Gastrocnemius medialis (tissue), 4 donors: Measurements from ENCODE around the gene ASPM. TPM values are rescaled to one million over a fixed set of nuclear protein-coding genes. Genes with fewer than 3 reads are reported as not detected.

Experiments
- ATAC-seq, 2 donors: fragments of 150-250 bp; one replicate each; pipeline ENCODE4 v1.9.1; 2016
- DNase-seq, 2 donors: peaks; one replicate each; pipeline ENCODE4 v3.0.0-alpha.2; 2019
- H3K27ac ChIP-seq, 4 donors: fragments of 200-600 bp; sonication (generic); 1 replicate in 1 of 4; 2 replicates in 3 of 4; pipeline ENCODE4 v1.5.1; 2016 to 2018; ENCODE audit warnings: mild to moderate bottlenecking in 2 of 4, moderate library complexity in 1 of 4
- H3K27me3 ChIP-seq, 3 donors: fragments of 200-600 bp; sonication (generic) in 2 of 3; 1 replicate in 1 of 3; 2 replicates in 2 of 3; pipeline versions ENCODE4 v1.5.1 to v1.6.0; 2016 to 2019; ENCODE audit warnings: mild to moderate bottlenecking in 1 of 3, moderate library complexity in 1 of 3
- H3K36me3 ChIP-seq, 2 donors: fragments of 200-600 bp; sonication (generic) in 1 of 2; one replicate each; pipeline ENCODE4 v1.5.1; 2017 to 2018
- H3K4me1 ChIP-seq, 2 donors: fragments of 200-600 bp; sonication (generic) in 1 of 2; one replicate each; pipeline ENCODE4 v1.5.1; 2016 to 2017; ENCODE audit warnings: mild to moderate bottlenecking in 2 of 2
- H3K4me3 ChIP-seq, 4 donors: fragments of 200-600 bp; sonication (generic) in 3 of 4; 1 replicate in 1 of 4; 2 replicates in 3 of 4; pipeline ENCODE4 v1.5.1; 2016 to 2019; ENCODE audit warnings: mild to moderate bottlenecking in 2 of 4
- H3K9me3 ChIP-seq, 3 donors: fragments of 200-600 bp; sonication (generic) in 2 of 3; 1 replicate in 1 of 3; 2 replicates in 2 of 3; pipeline ENCODE4 v1.5.1; 2016 to 2019
- POLR2A ChIP-seq, 2 donors: fragments of 450-650 bp; IDR thresholded peaks; one replicate each; pipeline ENCODE4 v1.6.1; 2017; ENCODE audit warnings: antibody characterized with exemption in 2 of 2, mild to moderate bottlenecking in 2 of 2, moderate library complexity in 2 of 2
- in situ Hi-C, 4 donors: fragments of 200-750 bp; cut with MboI; loops; one replicate each; pipeline versions ENCODE4 v1.15.0 to v1.8.0; 2017; ENCODE audit warnings: low sequenced_read_pairs in 4 of 4
- intact Hi-C: fragments of 100-400 bp; cut with DNase I; formaldehyde crosslinking; loops from one replicate; pipeline ENCODE4 v1.15.1; 2023; ENCODE audit warnings: low total_unique reads
- total RNA-seq, 4 donors: library from RNA; depleted of rRNA; stranded (reverse); fragments of >200 nt; gene quantifications; one replicate each; pipeline versions ENCODE4 v1.1.0 to v1.2.3, GENCODE V29; 2016
- TF ChIP-seq, protein P1 (sequence below), 5 experiments: fragments of 450-650 bp in 3 of 5; fragments of 200-600 bp in 2 of 5; sonication (generic) in 2 of 5; IDR thresholded peaks in 4 of 5; conservative IDR thresholded peaks in 1 of 5; 1 replicate in 4 of 5; 2 replicates in 1 of 5; pipeline ENCODE4 v1.5.1; 2016 to 2019; ENCODE audit warnings: antibody characterized with exemption in 5 of 5, mild to moderate bottlenecking in 3 of 5, moderate library complexity in 3 of 5

The ASPM gene
- total RNA-seq, 4 donors from 2014 or later, result 0.05 to 0.52 (median 0.26) TPM

DNA sequence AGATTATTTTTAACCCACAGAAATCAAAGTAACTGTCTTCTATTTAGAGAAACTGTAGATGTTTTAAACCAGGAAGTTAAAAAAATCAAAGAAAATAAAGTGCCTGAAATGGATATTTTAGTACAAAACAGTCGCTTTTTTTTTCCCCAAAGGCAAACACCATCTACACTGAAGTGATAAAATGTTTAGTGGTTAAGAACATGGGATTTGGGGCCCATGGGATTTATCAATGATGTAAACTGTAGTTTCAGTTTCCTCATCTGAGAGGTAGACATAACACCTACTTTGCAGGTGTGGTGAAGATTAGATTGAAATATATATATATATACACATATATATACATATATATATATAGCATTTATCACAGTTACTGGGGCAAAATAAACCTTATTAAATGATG, 22.1 kb downstream of the ASPM start:
- ATAC-seq, result no peak
- no peak for DNase-seq
- intact Hi-C loops, result no loop called here
- no peaks in the 10 kb centered on the region for H3K4me1 ChIP-seq
- H3K27ac ChIP-seq, result no peak overlapping the region
- H3K9me3 ChIP-seq, result no peaks in the 10 kb centered on the region
- in situ Hi-C loops, result no loop called here
- TF ChIP-seq, protein P1, sequence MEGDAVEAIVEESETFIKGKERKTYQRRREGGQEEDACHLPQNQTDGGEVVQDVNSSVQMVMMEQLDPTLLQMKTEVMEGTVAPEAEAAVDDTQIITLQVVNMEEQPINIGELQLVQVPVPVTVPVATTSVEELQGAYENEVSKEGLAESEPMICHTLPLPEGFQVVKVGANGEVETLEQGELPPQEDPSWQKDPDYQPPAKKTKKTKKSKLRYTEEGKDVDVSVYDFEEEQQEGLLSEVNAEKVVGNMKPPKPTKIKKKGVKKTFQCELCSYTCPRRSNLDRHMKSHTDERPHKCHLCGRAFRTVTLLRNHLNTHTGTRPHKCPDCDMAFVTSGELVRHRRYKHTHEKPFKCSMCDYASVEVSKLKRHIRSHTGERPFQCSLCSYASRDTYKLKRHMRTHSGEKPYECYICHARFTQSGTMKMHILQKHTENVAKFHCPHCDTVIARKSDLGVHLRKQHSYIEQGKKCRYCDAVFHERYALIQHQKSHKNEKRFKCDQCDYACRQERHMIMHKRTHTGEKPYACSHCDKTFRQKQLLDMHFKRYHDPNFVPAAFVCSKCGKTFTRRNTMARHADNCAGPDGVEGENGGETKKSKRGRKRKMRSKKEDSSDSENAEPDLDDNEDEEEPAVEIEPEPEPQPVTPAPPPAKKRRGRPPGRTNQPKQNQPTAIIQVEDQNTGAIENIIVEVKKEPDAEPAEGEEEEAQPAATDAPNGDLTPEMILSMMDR (IDR thresholded peaks at IDR 0.05 in 4 of 5, conservative IDR thresholded peaks at IDR 0.05 in 1 of 5), result no peak
- TF ChIP-seq POLR2A (IDR thresholded peaks at IDR 0.05), result no peak
- no peaks in the 10 kb centered on the region for H3K27me3 ChIP-seq
- H3K4me3 ChIP-seq, result no peak overlapping the region
- peaks cover 0 to 2% of the 10 kb centered on the region in 2 donors for H3K36me3 ChIP-seq

DNA sequence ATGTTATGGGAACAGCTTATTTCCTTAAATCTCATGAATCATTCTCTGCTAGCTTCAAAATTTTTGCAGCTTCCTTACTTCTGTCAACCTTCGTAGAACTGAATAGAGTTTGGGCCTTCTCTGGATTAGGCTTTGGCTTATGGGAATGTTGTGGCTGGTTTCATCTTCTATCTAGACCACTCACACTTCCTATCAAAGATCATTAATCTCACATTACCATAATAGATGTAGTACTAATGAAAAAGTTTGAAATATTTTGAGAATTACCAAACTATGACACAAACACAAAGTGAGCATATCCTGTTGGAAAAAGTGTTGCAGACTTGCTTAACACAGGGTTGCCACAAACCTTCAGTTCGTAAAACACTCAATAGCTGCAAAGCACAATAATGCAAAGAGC, 30.3 kb downstream of the ASPM start:
- Histone ChIP-seq H3K9me3 (no peaks in the 10 kb centered on the region), H3K4me3 (no peak overlapping the region), H3K27me3 (no peaks in the 10 kb centered on the region), H3K27ac (no peak overlapping the region), H3K4me1 (no peaks in the 10 kb centered on the region), H3K36me3 (no peaks in the 10 kb centered on the region)
- in situ Hi-C loops, result no loop called here
- no peak for DNase-seq
- intact Hi-C loops, result no loop called here
- TF ChIP-seq, protein P1 (IDR thresholded peaks at IDR 0.05 in 4 of 5, conservative IDR thresholded peaks at IDR 0.05 in 1 of 5), result no peak
- no peak for TF ChIP-seq POLR2A (IDR thresholded peaks at IDR 0.05)
- ATAC-seq, result no peak

DNA sequence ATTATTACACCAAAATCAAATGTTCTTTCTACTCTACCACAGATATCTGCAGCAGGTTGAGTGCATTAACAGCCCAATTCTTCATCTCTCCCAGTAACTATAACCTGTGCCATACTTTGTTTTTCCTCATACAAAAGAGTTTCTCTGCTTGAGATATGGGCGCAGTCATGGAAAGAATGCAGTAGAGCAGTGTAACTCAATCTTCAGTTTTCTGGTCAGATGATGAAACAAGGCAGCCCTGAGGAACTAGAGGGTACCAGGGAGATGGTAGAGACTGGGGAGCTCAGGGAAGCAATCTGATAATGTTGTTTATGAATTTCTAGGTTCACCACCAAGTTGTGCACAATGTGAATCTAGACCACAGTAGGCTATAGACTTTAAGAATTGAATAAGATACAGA, 39.6 kb downstream of the ASPM start:
- ATAC-seq (no peak), DNase-seq (no peak)
- H3K4me1 ChIP-seq, result no peaks in the 10 kb centered on the region
- H3K9me3 ChIP-seq, result no peaks in the 10 kb centered on the region
- no peak overlapping the region for H3K27ac ChIP-seq
- TF ChIP-seq POLR2A (IDR thresholded peaks at IDR 0.05), result no peak
- TF ChIP-seq, protein P1 (IDR thresholded peaks at IDR 0.05 in 4 of 5, conservative IDR thresholded peaks at IDR 0.05 in 1 of 5), result no peak
- intact Hi-C loops, result no loop called here
- no peaks in the 10 kb centered on the region for H3K27me3 ChIP-seq
- H3K36me3 ChIP-seq, result no peaks in the 10 kb centered on the region
- in situ Hi-C loops, result no loop called here
- H3K4me3 ChIP-seq, result no peak overlapping the region

DNA sequence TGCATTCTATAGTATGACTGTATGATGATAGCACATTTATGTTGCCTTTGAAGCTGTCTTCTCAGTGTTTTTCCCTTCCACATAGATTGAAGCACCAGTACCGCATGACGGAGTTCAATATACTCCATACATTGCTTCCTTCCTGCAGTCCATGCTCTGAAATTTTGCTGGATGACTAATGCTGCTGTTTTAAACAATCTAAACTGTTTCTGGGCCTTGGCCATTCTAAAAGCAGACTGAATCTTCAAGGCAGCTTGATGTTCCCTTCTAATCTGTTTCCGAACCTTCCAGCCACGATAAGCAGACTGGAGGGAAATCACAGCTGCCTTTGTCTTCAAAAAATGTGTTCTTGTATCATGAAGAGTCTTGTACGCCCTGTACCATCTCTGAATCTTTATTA, 43.2 kb downstream of the ASPM start:
- ATAC-seq (no peak), DNase-seq (no peak)
- TF ChIP-seq POLR2A (IDR thresholded peaks at IDR 0.05), result no peak
- TF ChIP-seq, protein P1 (IDR thresholded peaks at IDR 0.05 in 4 of 5, conservative IDR thresholded peaks at IDR 0.05 in 1 of 5), result no peak
- intact Hi-C loops, result no loop called here
- no peaks in the 10 kb centered on the region for H3K36me3 ChIP-seq
- H3K27me3 ChIP-seq, result no peaks in the 10 kb centered on the region
- H3K4me3 ChIP-seq, result no peak overlapping the region
- no peaks in the 10 kb centered on the region for H3K9me3 ChIP-seq
- no peak overlapping the region for H3K27ac ChIP-seq
- in situ Hi-C loops, result no loop called here
- peaks cover 0 to 5% of the 10 kb centered on the region in 2 donors for H3K4me1 ChIP-seq

DNA sequence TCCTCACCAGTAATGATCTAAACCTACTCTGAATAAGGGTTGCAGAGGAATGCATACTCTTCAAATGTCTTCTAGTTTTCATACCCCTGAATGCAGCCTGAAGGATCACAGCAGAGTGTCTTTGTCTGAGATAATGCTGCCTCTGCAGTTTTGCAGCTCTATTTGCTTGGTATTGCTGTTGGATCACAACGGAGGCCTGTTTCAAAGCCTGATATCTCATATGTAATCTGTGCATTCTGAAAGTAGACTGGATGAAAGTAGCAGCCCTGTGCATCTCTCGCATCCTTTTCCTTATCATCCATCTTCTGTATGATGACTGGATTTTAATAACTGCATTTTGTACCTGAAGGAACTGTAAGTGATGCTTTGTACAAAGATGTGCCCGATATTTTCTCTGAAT, 44.5 kb downstream of the ASPM start:
- H3K9me3 ChIP-seq, result no peaks in the 10 kb centered on the region
- in situ Hi-C loops, result no loop called here

More for the DNA sequence above, 44.5 kb downstream of the ASPM start:
- intact Hi-C loops, result no loop called here
- ATAC-seq, result no peak
- no peak for TF ChIP-seq POLR2A (IDR thresholded peaks at IDR 0.05)
- TF ChIP-seq, protein P1 (IDR thresholded peaks at IDR 0.05 in 4 of 5, conservative IDR thresholded peaks at IDR 0.05 in 1 of 5), result no peak
- H3K36me3 ChIP-seq, result no peaks in the 10 kb centered on the region
- H3K27me3 ChIP-seq, result no peaks in the 10 kb centered on the region
- no peak for DNase-seq
- peaks cover 0 to 5% of the 10 kb centered on the region in 2 donors for H3K4me1 ChIP-seq
- H3K4me3 ChIP-seq, result no peak overlapping the region
- no peak overlapping the region for H3K27ac ChIP-seq
